ENCODE data around the gene ITLN2.
"Not testable (repeated sequence)": the region's sequence is repeated elsewhere in the genome, so short reads cannot be mapped to it uniquely, and the experiment has no call there.

ITLN2 gene

DNA sequence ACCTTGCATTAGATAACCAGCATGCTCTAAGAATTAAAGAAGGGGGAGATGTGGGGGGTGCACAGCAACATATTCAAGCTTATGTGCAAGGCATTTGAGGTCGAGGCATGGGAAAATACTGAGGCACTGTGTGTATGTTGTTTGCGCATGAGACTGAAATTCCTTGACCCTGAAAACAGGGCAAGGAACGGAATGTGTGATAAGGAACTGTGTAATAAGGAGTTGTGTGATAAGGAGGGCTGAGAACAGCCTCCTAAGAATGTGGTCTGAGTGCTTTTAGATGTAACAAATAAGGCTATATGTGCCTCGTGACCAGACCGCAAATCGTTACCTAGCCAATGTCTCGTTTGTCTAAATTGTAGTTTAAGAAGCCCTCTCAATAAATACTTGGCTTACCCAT, 43.2 kb downstream of the ITLN2 start:
- intact Hi-C loops (cut with DNase I) = no loop called here
- DNase-seq = no peak

- intact Hi-C loops (cut with DNase I) = no loop called here
Measured at GRCh38 chr1:160910170-160910750, 44.3 kb downstream of the ITLN2 start.

GRCh38 chr1:160907976-160908375, 46.6 kb downstream of the ITLN2 start:
- intact Hi-C loops (cut with DNase I) = no loop called here
- no peak for DNase-seq

More at GRCh38 chr1:160910170-160910750, 44.3 kb downstream of the ITLN2 start:
- DNase-seq = no peak

DNA sequence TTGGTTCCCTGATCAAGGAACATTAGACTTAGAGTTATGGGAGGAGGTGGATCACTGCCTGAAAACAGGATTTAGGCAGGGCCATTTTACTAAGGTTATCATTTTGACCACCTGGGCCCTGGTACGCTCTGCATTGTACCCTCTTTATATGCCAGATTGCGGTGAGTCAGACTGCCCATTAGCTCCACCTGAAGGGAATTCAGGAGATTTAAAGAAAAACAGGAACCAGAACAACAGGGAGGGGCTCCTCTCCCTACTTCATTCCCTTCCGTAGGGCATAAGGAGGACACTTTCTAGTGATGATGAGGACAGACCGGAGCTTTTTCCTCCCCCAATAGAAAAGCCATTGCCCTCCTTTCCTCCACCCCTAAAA, 49.0 kb downstream of the ITLN2 start:
- intact Hi-C loops (cut with DNase I) = no loop called here
- DNase-seq = no peak

- intact Hi-C loops (cut with DNase I) = no loop called here
- DNase-seq = no peak
Measured at GRCh38 chr1:160904783-160905616, 49.6 kb downstream of the ITLN2 start.

DNA sequence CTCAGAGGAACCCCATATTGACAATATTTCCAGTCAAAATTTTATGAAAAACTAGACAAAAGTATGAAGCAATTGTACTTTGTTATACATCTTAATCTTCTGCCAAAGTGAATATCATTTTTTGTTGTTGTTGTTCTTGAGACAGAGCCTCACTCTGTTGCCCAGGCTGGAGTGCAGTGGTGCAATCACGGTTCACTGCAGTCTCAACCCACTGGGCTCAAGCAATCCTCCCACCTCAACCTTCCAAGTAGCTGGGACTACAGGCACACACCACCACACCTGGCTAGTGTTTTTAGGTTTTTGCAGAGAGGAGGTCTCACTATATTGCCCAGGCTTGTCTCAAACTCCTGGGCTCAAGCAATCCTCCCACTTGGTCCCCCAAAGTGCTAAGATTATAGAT, 52.4 kb downstream of the ITLN2 start:
- DNase-seq; intact Hi-C loops (cut with DNase I): not testable (repeated sequence)

GRCh38 chr1:160901768-160902167, 52.8 kb downstream of the ITLN2 start:
- intact Hi-C loops (cut with DNase I) = no loop called here
- DNase-seq = no peak

- DNase-seq; intact Hi-C loops (cut with DNase I): not testable (repeated sequence)
Measured at GRCh38 chr1:160900683-160901082, 53.9 kb downstream of the ITLN2 start.
